Naive B cell (primary cell): ENCODE results near the gene SUPT5H. TPM values are rescaled to one million over a fixed set of nuclear protein-coding genes. Genes with fewer than 3 reads are reported as not detected.
"Not testable (repeated sequence)": the region's sequence is repeated elsewhere in the genome, so short reads cannot be mapped to it uniquely, and the experiment has no call there.

ENCODE experiments used
- ATAC-seq, 2 donors: fragments of 150-1000 bp; cut with Tn5 transposase; 2 replicates each; pipeline ENCODE4 v1.10.0; 2021; ENCODE audit warnings: low read depth in 2 of 2, mild to moderate bottlenecking in 2 of 2, moderate library complexity in 2 of 2
- DNase-seq: peaks from one replicate; pipeline ENCODE4 v3.0.0; 2022
- H3K27ac Mint-ChIP-seq, 6 donors: one replicate each; pipeline ENCODE4 v1.8.0; 2020 to 2022; ENCODE audit warnings: mild to moderate bottlenecking in 6 of 6, mixed read lengths in 6 of 6, moderate library complexity in 5 of 6, inconsistent platforms in 2 of 6
- H3K27me3 Mint-ChIP-seq, 3 donors: one replicate each; pipeline ENCODE4 v1.8.0; 2021 to 2022; ENCODE audit warnings: mixed read lengths in 3 of 3, mild to moderate bottlenecking in 1 of 3
- H3K36me3 Mint-ChIP-seq, 2 donors: one replicate each; pipeline ENCODE4 v1.8.0; 2020 to 2022; ENCODE audit warnings: mixed read lengths in 2 of 2, inconsistent platforms in 1 of 2, mild to moderate bottlenecking in 1 of 2
- H3K4me1 Mint-ChIP-seq, 3 donors: one replicate each; pipeline ENCODE4 v1.8.0; 2020 to 2022; ENCODE audit warnings: mixed read lengths in 3 of 3, inconsistent platforms in 1 of 3, mild to moderate bottlenecking in 1 of 3, moderate library complexity in 1 of 3
- H3K4me3 Mint-ChIP-seq, 8 donors: one replicate each; pipeline ENCODE4 v1.8.0; 2020 to 2022; ENCODE audit warnings: mild to moderate bottlenecking in 8 of 8, mixed read lengths in 8 of 8, moderate library complexity in 8 of 8, inconsistent platforms in 2 of 8
- H3K9me3 Mint-ChIP-seq, 7 donors: one replicate each; pipeline ENCODE4 v1.8.0; 2020 to 2022; ENCODE audit warnings: mixed read lengths in 7 of 7, mild to moderate bottlenecking in 5 of 7, inconsistent platforms in 2 of 7, moderate library complexity in 1 of 7
- polyA plus RNA-seq, 6 donors: library from polyadenylated mRNA; unstranded; fragments of 300-500 nt; fragmentation: Illumina TruSeq; gene quantifications; one replicate each; pipeline ENCODE4 v1.2.3, GENCODE V29; 2021; ENCODE audit warnings: low read depth in 6 of 6

SUPT5H gene
- polyA plus RNA-seq, 6 donors from 2014 or later = 48.1 to 119 (median 81.6) TPM

GRCh38 chr19:39470724-39471339 lies 25.4 kb downstream of the SUPT5H start:
- H3K27ac Mint-ChIP-seq = peak overlapping the region in 3 of 6 donors; percentile 34 to 79 (median 70)

GRCh38 chr19:39471756-39472536 lies 26.6 kb downstream of the SUPT5H start:
- H3K4me1 Mint-ChIP-seq = peaks cover 15 to 26% (median 16%) of the 10 kb centered on the region in 3 donors
- ATAC-seq (no peak), DNase-seq (no peak)
- H3K36me3 Mint-ChIP-seq = peaks cover 10 to 39% of the 10 kb centered on the region in 2 donors
- H3K9me3 Mint-ChIP-seq = no peaks in the 10 kb centered on the region
- peak overlapping the region in 1 of 6 donors; percentile 30 for H3K27ac Mint-ChIP-seq
- no peak overlapping the region for H3K4me3 Mint-ChIP-seq
- no peaks in the 10 kb centered on the region for H3K27me3 Mint-ChIP-seq

More at GRCh38 chr19:39470724-39471339, 25.4 kb downstream of the SUPT5H start:
- no peak for ATAC-seq
- no peaks in the 10 kb centered on the region for H3K27me3 Mint-ChIP-seq
- H3K9me3 Mint-ChIP-seq = no peaks in the 10 kb centered on the region
- peaks cover 15 to 26% (median 16%) of the 10 kb centered on the region in 3 donors for H3K4me1 Mint-ChIP-seq
- DNase-seq = no peak
- H3K4me3 Mint-ChIP-seq = no peak overlapping the region
- H3K36me3 Mint-ChIP-seq = peaks cover 7 to 47% of the 10 kb centered on the region in 2 donors

- Mint-ChIP-seq H3K27ac (no peak overlapping the region), H3K36me3 (peaks cover 10 to 34% of the 10 kb centered on the region in 2 donors), H3K27me3 (no peaks in the 10 kb centered on the region), H3K9me3 (no peaks in the 10 kb centered on the region), H3K4me1 (peaks cover 15 to 26% (median 16%) of the 10 kb centered on the region in 3 donors), H3K4me3 (no peak overlapping the region)
- DNase-seq (no peak), ATAC-seq (no peak)
Observed at GRCh38 chr19:39472746-39473442, 27.5 kb downstream of the SUPT5H start.

GRCh38 chr19:39473443-39473960 lies 28.1 kb downstream of the SUPT5H start:
- DNase-seq (no peak), ATAC-seq (no peak)
- peaks cover 15 to 26% (median 16%) of the 10 kb centered on the region in 3 donors for H3K4me1 Mint-ChIP-seq
- H3K9me3 Mint-ChIP-seq = no peaks in the 10 kb centered on the region
- peak overlapping the region in 1 of 6 donors; percentile 33 for H3K27ac Mint-ChIP-seq
- H3K27me3 Mint-ChIP-seq = no peaks in the 10 kb centered on the region
- no peak overlapping the region for H3K4me3 Mint-ChIP-seq
- peaks cover 10 to 32% of the 10 kb centered on the region in 2 donors for H3K36me3 Mint-ChIP-seq

GRCh38 chr19:39474139-39474620 lies 28.8 kb downstream of the SUPT5H start:
- H3K27me3 Mint-ChIP-seq = no peaks in the 10 kb centered on the region
- H3K9me3 Mint-ChIP-seq = no peaks in the 10 kb centered on the region
- peak; percentile 90 to 95 for ATAC-seq
- peak; percentile 69 for DNase-seq
- peak overlapping the region in 3 of 6 donors; percentile 38 to 58 (median 39) for H3K27ac Mint-ChIP-seq
- peak overlapping the region in 2 of 8 donors; percentile 15 to 69 for H3K4me3 Mint-ChIP-seq
- peaks cover 10 to 26% (median 16%) of the 10 kb centered on the region in 3 donors for H3K4me1 Mint-ChIP-seq
- H3K36me3 Mint-ChIP-seq = peaks cover 10 to 25% of the 10 kb centered on the region in 2 donors

- DNase-seq (no peak), ATAC-seq (no peak)
- H3K27ac Mint-ChIP-seq = peak overlapping the region in 1 of 6 donors; percentile 81
- no peak overlapping the region for H3K4me3 Mint-ChIP-seq
- peaks cover 10 to 14% of the 10 kb centered on the region in 2 donors for H3K36me3 Mint-ChIP-seq
- H3K9me3 Mint-ChIP-seq = no peaks in the 10 kb centered on the region
- no peaks in the 10 kb centered on the region for H3K27me3 Mint-ChIP-seq
- H3K4me1 Mint-ChIP-seq = peaks cover 24 to 27% (median 24%) of the 10 kb centered on the region in 3 donors
Observed at GRCh38 chr19:39475748-39476147, 30.4 kb downstream of the SUPT5H start.

- peaks cover 24 to 37% (median 25%) of the 10 kb centered on the region in 3 donors for H3K4me1 Mint-ChIP-seq
- not testable (repeated sequence) for H3K27me3 Mint-ChIP-seq, H3K9me3 Mint-ChIP-seq, H3K36me3 Mint-ChIP-seq, ATAC-seq, DNase-seq
- H3K27ac Mint-ChIP-seq = peak overlapping the region in 1 of 6 donors; percentile 42
- peak overlapping the region; percentile 86 to 97 (median 95) for H3K4me3 Mint-ChIP-seq
Observed at GRCh38 chr19:39479319-39479801, 34.0 kb downstream of the SUPT5H start.

GRCh38 chr19:39479916-39480315 lies 34.5 kb downstream of the SUPT5H start:
- H3K27ac Mint-ChIP-seq = peak overlapping the region; percentile 74 to 97 (median 93)
- H3K36me3 Mint-ChIP-seq = peaks cover 0 to 4% of the 10 kb centered on the region in 2 donors
- DNase-seq = no peak
- H3K9me3 Mint-ChIP-seq = no peaks in the 10 kb centered on the region
- peaks cover 19 to 33% (median 22%) of the 10 kb centered on the region in 3 donors for H3K4me1 Mint-ChIP-seq
- no peaks in the 10 kb centered on the region for H3K27me3 Mint-ChIP-seq
- no peak for ATAC-seq
- peak overlapping the region; percentile 86 to 97 (median 95) for H3K4me3 Mint-ChIP-seq

- peak within 1 kb of the TSS; percentile 86 to 97 (median 94) for H3K27ac Mint-ChIP-seq
- H3K9me3 Mint-ChIP-seq = no peaks in the 10 kb centered on the region
- DNase-seq = peak; percentile 95
- H3K4me3 Mint-ChIP-seq = peak within 1 kb of the TSS; percentile 86 to 97 (median 95)
- H3K4me1 Mint-ChIP-seq = peaks cover 18 to 32% (median 19%) of the 10 kb centered on the region in 3 donors
- peak; percentile 96 to 97 for ATAC-seq
- H3K36me3 Mint-ChIP-seq = peaks cover 0 to 4% of the 10 kb centered on the region in 2 donors
- H3K27me3 Mint-ChIP-seq = no peaks in the 10 kb centered on the region
Observed at GRCh38 chr19:39480337-39481228, 35.2 kb downstream of the SUPT5H start, which contains the start of gene TIMM50. Gene TIMM50 (plus strand): TSS chr19:39480838. CDS start chr19:39480854, 16 bp downstream.

GRCh38 chr19:39481229-39481545 lies 35.8 kb downstream of the SUPT5H start:
- peak overlapping the region; percentile 85 to 97 (median 88) for H3K27ac Mint-ChIP-seq
- H3K4me3 Mint-ChIP-seq = peak overlapping the region; percentile 86 to 97 (median 95)
- peaks cover 18 to 32% (median 19%) of the 10 kb centered on the region in 3 donors for H3K4me1 Mint-ChIP-seq
- no peak for ATAC-seq
- peaks cover 0 to 4% of the 10 kb centered on the region in 2 donors for H3K36me3 Mint-ChIP-seq
- H3K27me3 Mint-ChIP-seq = no peaks in the 10 kb centered on the region
- no peaks in the 10 kb centered on the region for H3K9me3 Mint-ChIP-seq
- DNase-seq = no peak

GRCh38 chr19:39481676-39482075 lies 36.3 kb downstream of the SUPT5H start:
- DNase-seq = no peak
- no peak for ATAC-seq
- peaks cover 3 to 4% of the 10 kb centered on the region in 2 donors for H3K36me3 Mint-ChIP-seq
- no peaks in the 10 kb centered on the region for H3K9me3 Mint-ChIP-seq
- peak overlapping the region; percentile 86 to 97 (median 88) for H3K27ac Mint-ChIP-seq
- H3K4me3 Mint-ChIP-seq = peak overlapping the region; percentile 86 to 97 (median 95)
- H3K4me1 Mint-ChIP-seq = peaks cover 19 to 32% (median 20%) of the 10 kb centered on the region in 3 donors
- no peaks in the 10 kb centered on the region for H3K27me3 Mint-ChIP-seq

- H3K4me3 Mint-ChIP-seq = peak overlapping the region in 6 of 8 donors; percentile 32 to 95 (median 72)
- peaks cover 19 to 32% (median 23%) of the 10 kb centered on the region in 3 donors for H3K4me1 Mint-ChIP-seq
- peak overlapping the region in 2 of 6 donors; percentile 24 to 48 for H3K27ac Mint-ChIP-seq
- ATAC-seq (no peak), DNase-seq (no peak)
- H3K36me3 Mint-ChIP-seq = peaks cover 5 to 11% of the 10 kb centered on the region in 2 donors
- H3K9me3 Mint-ChIP-seq = no peaks in the 10 kb centered on the region
- no peaks in the 10 kb centered on the region for H3K27me3 Mint-ChIP-seq
Observed at GRCh38 chr19:39483141-39483540, 37.8 kb downstream of the SUPT5H start.
